ENCODE data around the gene SYT15.

GRCh38 chr10:46530249-46531186 lies 48.4 kb upstream of the SYT15 start:
- TF ChIP-seq CTCF (conservative IDR thresholded peaks at IDR 0.05; ENCODE audit: low read depth, low read length) (no peak), EZH2 (IDR thresholded peaks at IDR 0.05; ENCODE audit: borderline replicate concordance, low read depth, low read length, poor library complexity, severe bottlenecking) (no peak)

Measured in A673 (cell line).